ENCODE data around the gene PGLYRP3.

DNA sequence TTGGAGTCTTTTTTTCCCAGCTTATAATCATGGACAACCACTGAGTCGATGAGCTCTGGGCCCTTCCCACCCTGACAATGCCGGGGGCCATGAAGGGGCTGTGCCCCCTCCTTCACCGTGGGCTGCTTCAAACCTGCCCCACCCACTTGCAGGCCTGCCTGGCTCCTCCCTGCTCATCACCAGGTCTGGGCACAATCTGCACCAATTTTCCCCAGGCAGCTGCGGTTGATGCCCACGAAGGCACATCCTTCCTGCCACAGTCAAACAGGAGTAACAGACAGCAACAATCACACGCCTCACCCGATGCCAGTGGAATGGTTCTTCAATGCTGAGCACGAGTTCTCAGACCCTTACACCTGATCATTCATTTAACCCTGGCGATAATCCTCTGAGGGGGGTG is 18.9 kb downstream of the PGLYRP3 start:
- TF ChIP-seq SALL2 (tag by site-specific recombination; IDR thresholded peaks at IDR 0.05; ENCODE audit: borderline replicate concordance): no peak
- no peak for TF ChIP-seq INSM2 (tag by site-specific recombination; IDR thresholded peaks at IDR 0.05)
- TF ChIP-seq CTCF (tag by site-specific recombination; IDR thresholded peaks at IDR 0.05): no peak
- TF ChIP-seq ZNF510 (tag by site-specific recombination; IDR thresholded peaks at IDR 0.05; ENCODE audit: insufficient replicate concordance): no peak
- no peak for TF ChIP-seq ZNF18 (tag by site-specific recombination; IDR thresholded peaks at IDR 0.05)
- TF ChIP-seq YY1 (tag by site-specific recombination; IDR thresholded peaks at IDR 0.05): no peak
- TF ChIP-seq, protein P1, sequence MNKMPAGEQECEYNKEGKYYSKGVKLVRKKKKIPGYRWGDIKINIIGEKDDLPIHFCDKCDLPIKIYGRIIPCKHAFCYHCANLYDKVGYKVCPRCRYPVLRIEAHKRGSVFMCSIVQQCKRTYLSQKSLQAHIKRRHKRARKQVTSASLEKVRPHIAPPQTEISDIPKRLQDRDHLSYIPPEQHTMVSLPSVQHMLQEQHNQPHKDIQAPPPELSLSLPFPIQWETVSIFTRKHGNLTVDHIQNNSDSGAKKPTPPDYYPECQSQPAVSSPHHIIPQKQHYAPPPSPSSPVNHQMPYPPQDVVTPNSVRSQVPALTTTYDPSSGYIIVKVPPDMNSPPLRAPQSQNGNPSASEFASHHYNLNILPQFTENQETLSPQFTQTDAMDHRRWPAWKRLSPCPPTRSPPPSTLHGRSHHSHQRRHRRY (tag by site-specific recombination; IDR thresholded peaks at IDR 0.05): no peak
- no peak for TF ChIP-seq GLIS1 (tag by site-specific recombination; IDR thresholded peaks at IDR 0.05)
- TF ChIP-seq ZNF596 (tag by site-specific recombination; IDR thresholded peaks at IDR 0.05): no peak
- TF ChIP-seq TRIM28 (IDR thresholded peaks at IDR 0.05; ENCODE audit: borderline replicate concordance, low read length): no peak
- no peak for TF ChIP-seq MZF1 (tag by site-specific recombination; IDR thresholded peaks at IDR 0.05; ENCODE audit: borderline replicate concordance)
- no peak for TF ChIP-seq ZNF350 (tag by site-specific recombination; IDR thresholded peaks at IDR 0.05)
- no peak for TF ChIP-seq ZBTB21 (tag by site-specific recombination; IDR thresholded peaks at IDR 0.05)

Measured in HEK293 (cell line).